CD4-positive, alpha-beta T cell treated with Interleukin-10 for 1 hour (primary cell): Measurements from ENCODE around the gene ADGRG6.
"Not testable (repeated sequence)": the region's sequence is repeated elsewhere in the genome, so short reads cannot be mapped to it uniquely, and the experiment has no call there.

Experiments
- DNase-seq: peaks from one replicate; pipeline ENCODE4 v3.0.0-alpha.2; 2020

The ADGRG6 gene

DNA sequence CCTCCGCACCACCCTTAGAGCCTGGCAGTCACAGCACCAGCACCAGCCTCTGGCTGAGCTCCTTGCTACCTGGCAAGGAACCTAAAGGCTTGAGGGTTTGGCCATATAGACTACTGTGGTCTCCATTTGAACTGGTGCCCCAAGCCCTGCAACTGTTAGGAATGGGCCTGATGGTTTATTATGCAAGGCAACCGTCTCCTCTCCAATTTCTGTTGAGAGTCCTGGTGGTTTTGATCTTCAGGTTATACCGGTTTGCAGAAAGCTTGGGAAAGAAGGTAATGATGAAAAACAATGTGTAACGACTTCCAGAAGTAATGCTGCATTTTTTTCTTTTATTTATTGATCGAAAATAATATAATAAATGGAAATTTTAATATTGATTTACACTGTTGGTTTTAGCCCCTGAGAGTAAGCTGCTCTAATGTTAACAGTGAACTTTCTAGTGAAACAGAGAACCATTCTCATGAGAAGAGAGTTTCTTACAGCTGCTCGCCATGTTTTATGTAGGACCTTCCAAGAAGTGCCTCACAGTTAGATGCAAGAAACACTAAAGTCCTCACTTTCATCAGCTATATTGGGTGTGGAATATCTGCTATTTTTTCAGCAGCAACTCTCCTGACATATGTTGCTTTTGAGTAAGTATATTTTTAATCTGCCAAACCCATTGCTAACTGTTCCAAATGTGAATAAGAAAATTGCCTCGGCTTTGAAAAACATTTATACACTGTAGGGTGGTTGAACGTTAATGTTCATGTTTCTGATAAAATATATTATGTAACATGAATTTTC, 112.8 kb downstream of the ADGRG6 start:
- DNase-seq, result no peak

DNA sequence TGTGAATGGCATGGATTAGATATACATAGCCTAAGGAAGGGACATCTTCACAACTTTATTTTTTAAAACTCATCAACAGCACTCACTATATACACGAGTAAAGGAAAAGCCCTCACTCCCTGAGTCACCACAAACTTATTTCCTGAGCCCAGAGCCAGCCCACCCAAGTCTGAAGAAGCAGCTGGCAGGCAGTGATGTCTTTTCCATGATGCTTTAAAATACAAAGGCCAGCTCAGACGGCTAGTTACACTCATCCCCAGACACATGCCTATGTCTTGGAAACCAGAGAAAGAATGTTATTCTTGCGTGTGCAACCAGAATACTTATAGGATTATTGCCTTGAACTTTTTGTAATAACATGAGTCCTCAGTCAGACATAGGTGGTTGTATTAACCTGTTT, 114.4 kb downstream of the ADGRG6 start:
- no peak for DNase-seq

DNA sequence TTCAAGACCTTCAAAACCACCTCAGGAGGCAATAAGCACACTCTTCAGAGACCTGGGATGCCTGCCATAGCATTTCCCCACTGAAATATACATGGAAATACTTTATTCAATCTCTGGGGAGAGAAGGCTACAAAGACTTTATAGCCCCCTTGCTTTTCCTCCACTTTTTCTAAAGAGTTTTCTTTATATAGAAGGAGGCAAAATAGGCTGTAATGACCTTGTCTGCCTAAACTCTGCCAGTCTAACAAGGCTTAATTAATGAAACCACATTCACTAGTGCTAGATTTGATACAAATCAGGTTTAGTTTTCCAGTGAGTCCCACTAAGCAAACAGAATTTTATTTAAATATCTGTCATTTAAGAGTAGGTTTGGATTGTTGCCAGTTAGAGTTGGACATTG, 114.9 kb downstream of the ADGRG6 start:
- DNase-seq, result no peak

DNA sequence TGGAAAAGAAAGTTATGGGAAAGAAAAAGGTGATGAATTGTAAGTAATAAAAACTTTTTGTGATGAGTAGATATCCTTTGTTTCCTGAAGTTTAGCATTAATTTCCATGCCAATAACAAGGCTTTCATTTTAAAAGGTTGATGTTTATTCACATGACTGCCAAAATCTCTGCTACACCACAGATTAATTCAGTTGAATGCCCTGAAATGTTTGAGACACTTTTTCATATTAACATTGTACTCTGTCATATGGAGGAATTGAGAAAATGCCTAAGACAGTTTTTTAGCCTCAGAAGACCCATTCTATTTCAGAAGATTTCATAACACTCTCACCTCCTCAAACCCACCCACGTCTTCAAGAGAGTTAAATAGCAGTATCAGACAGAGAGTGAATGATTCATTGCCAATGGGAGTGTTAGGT, 115.5 kb downstream of the ADGRG6 start:
- no peak for DNase-seq

DNA sequence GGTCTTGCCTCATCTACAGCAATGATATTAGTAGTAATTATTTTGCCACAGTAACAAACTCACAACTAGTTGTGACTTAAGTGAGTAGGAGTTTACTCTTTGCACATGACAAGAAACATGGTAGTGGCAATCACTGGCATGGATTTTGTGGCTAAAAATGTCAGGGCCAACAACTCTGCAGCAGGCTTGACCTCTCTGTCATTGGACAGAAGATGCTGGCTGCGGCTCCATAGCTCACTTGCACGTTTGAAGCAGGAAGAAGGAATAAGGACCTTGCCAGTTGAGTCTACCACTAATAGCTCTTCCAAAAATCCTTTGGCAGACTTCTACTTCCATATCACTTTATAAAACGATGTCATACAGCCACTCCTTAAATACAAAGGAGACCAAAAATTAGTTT, 117.3 kb downstream of the ADGRG6 start:
- no peak for DNase-seq

DNA sequence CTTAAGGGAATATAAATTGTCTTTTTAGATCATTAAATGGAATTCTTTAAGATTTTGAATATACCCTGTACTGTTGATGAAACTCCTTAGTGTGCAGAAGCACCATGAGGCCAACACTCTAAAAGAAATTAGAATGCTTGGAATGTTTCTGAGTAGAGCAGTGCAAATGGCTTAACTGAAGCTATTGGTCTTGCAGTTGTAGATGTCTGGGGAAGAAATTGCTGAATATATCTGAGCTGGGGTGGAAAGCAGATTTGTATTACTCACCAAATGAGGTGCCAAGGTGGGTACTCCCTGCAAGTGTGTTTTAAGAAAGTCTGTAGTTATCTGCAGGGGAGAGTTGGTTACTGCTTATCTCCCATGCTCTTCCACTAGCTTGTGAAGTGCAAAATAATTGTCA, 119.0 kb downstream of the ADGRG6 start:
- DNase-seq, result no peak

DNA sequence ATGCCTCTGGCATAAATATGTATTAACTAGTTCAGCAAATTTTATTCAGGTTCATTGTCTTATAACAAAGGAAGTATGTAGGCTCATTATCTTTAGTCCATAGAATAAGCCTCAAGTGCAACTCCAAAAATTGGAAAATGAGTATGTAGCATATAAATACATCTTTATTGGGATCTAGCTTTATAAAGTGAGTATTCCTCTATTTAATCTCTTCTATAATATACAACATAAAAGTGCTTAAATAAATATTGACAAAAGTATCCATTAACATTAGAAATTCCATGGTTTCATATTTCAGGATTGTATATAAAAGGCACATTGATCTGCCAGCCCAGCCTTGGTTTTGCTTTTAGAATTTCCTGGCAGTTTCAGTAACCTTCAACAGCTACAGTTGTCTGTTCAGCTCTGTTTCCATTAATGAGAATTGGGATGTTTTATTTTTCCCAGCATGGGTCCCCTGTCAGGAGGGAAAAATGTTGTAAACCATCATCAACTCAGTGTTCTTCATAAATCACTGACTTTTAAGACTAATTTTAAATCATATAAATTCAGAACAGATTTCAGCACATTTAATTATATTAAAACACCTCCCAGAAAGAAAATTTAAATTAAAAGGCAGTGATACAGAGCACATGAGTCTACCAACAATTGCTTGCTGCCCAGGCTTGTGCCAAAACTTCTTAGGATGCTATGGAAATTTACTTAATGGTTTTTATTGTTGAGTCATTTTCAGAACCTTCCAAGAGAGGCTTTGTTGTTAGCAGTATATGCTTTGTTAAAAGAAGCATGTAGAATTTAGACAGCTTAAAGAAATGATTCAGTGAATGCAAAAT, 119.7 kb downstream of the ADGRG6 start:
- DNase-seq, result no peak

DNA sequence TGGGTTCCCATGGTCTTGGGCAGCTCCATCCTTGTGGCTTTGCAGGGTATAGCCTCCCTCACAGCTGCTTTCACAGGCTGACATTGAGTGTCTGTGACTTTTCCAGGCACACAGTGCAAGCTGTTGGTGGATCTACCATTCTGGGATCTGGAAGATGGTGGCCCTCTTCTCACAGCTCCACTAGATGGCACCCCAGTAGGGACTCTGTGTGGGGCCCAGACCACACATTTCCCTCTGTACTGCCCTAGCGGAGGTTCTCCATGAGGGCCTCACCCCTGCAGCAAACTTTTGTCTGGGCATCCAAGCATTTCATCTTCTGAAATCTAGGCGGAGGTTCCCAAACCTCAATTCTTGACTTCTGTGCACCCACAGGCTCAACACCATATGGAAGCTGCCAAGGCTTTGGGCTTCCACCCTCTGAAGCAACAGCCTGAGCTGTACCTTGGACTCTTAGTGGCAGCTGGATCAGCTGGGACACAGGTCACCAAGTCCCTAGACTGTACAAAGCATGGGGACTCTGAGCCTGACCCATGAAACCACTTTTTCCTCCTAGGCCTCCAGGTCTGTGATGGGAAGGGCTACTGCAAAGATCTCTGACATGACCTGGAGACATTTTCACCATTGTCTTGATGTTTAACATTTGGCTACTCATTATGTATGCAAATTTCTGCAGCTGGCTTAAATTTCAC, 124.8 kb downstream of the ADGRG6 start:
- DNase-seq, result not testable (repeated sequence)

DNA sequence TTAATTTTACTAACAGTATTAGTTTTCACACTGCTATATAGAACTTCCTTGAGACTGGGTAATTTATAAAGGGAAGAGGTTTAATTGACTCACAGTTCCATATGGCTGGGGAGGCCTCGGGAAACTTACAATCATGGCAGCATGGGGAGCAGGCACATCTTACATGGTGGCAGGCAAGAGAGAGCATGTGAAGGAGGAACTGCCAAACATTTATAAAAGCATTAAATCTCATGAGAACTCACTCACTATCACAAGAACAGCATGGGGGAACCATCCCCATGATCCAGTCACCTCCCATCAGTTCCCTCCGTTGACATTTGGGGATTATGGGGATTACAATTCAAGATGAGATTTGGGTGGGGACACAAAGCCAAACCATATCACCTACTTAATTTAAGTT, 126.7 kb downstream of the ADGRG6 start:
- not testable (repeated sequence) for DNase-seq

DNA sequence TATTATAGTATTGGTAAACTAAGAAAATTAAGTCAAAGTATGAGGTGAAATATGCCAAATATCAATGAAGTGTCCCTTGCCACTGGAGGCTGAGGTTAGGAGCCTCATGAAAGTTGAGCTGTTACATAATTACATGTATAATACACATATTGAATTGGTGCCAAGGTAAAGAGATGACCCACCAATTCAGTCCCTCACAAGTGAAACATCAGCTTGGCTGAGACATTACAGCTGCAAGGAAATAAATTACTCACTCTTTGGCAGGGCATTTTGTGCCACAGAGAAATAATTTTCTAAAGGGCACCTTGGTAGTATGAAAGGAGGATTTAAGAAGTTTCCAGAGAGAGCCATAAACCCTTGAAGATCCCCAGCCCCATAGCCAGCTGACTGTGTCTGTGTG, 127.4 kb downstream of the ADGRG6 start:
- DNase-seq, result no peak

DNA sequence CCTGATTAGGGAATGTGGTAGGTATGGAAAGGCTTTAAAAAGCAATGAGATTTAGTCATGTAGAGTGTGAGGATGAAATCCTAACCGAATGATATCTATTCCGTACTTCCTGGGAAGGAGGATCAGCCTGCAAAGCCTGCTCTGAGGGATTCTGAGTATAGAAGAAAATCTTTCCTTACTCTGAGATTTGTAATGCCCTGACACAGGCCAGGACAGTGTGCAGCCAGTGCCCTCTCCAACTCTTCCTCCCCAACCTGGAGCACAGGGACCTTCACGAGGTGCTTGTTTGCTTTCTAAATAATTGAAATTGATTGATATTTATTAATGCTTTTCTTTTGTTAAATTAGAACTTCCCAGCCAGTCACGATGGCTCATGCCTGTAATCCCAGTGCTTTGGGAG, 131.6 kb downstream of the ADGRG6 start:
- DNase-seq, result no peak

DNA sequence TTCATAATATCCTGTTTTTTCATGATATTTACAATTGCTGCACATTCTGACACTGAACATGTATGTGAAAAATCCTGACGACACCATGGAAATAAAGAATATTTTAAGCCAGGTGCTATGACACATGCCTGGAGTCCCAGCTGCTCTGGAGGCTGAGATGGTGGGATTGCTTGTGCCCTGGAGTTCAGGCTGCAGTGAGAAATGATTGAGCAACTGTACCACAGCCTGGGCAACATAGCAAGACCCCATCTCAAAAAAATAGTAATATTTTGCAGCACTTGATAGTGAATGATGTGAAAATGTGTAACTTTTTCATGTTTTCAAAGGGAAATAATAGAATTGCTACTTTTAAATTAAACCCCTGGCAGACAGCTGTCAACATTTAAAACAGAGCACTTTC, 137.1 kb downstream of the ADGRG6 start:
- DNase-seq, result no peak

DNA sequence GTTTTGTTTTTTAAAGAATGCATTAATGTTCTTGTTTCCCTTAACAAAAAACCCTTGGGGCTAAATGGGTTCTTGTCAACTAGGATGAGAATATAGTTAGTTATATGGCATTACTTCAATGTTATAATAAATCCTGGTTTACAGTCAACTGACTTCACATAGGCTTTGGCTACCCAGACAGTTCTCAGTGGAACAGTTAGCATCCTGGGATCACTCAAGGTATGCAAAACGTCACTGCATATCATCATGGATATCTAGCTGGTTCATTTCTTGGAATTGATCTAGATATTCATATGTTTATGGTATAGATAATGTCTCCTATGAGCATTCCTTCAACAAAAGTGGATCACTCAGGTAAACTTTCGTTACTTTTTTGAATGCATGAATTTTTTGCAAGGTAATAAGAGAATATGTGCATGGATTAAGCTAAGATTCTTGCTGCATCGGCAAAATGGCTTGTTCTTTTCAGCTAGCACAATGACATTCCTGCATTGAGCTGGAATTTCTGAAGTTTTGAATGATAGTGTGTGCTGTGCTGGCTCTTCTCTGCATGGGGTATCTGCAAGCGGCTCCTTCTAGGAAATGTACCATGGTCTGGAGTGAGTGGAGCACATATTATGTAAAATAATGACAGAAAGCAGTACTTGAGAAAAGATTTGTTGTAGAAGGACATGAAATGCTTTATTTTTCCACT, 138.9 kb downstream of the ADGRG6 start:
- DNase-seq, result no peak

DNA sequence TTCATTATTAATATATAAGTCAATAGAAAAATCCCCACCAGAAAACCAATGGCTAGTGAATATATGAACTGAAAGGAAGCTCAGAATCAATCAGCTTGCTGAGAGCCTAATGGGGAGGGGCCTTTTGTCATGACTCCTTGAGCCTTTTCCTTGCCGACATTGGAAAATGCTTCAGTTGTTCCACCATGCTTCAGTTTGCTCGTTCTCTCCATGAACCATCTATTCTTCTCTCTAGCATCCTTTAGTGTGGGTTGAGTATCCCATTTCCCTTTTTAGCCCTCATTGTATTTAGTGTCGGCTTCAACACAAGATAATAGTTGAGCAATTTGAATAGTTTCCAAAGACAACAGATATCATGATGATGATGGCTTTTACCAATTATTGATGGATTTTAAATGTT, 139.9 kb downstream of the ADGRG6 start:
- no peak for DNase-seq

DNA sequence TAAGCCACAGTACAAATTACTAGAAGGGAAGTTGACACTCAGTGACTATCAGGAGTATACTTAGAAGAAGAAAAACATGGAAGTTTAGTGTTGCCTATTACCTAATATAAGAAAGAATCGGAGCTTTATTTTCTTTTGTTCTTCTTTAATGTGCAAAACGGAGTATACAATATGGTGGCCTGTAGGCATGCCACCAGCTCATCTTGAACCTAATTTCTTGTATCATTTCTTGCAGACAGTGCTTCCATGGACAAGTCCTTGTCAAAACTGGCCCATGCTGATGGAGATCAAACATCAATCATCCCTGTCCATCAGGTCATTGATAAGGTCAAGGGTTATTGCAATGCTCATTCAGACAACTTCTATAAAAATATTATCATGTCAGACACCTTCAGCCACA, 141.3 kb downstream of the ADGRG6 start:
- DNase-seq, result no peak

DNA sequence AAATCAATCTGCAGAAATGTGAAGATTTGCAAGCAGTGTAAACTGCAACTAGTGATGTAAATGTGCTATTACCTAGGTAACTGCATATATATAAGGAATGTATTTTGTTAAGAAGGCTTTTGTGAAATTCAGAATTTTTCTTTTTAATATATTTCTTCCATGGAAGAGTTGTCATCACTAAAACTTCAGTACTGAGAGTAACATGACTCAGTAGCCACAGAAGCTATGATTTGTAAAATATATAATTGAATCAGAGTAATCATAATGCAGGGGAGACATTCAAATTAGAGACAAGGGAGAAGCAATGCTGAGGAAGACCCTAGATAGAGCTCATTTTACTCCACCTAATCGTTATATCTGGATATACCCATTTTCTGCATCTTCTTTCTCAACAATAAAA, 141.7 kb downstream of the ADGRG6 start:
- DNase-seq, result no peak

DNA sequence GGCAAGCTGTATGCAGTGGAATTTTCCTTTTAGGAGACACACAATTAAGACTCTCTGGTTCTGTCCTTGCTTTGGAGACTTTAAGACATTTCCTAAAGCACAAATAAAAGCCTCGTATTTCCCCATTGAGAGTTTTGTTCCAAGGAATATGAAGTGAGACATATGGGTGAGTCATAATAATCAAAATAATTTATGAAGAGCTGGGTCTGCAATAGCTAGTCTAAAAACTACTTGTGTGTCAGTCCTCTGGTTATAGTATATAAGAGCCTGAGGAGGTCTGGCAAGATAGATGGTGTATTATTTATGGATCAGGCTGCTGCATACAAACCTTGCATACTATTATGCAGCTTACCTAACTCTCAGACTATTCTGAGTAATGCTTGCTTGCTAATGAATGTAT, 142.6 kb downstream of the ADGRG6 start:
- no peak for DNase-seq

DNA sequence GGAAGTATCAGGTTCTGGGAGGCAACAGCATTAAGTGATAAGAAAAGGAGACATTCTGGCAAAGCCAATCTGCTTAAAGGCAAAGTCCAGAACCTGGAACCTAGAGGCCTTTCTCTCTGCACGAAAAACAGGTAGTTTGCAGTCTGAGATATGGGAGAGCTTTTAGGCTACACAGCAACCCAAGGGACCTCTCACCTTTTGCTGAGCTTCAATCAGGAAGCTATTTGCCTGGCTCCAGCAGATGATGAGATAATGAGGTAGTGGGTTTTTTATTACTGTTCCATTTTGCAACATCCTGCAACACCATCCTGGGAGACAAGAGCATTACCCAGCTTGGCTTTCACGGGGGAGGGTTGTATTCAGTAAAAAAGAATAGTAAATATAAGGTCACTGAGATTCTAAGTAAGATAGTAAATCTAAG, 143.1 kb downstream of the ADGRG6 start:
- no peak for DNase-seq

DNA sequence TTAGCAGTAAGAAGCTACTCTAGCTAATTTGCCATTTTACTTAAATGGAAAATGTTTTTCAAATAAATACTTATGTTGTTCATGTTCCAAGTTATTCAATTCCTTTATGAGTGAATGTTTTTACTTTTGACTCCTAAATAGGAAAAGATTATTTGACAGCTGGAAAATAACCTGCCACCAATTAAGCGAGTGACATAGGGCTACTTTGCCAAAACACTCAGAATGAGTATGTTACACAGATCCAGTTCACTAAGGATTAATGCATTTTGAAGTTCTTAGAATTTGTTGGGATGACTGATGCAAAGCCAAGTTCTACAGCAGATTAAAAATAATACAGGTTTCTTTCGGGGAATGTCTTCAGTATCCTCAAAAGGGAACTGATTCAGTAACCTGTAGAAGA, 144.4 kb downstream of the ADGRG6 start:
- no peak for DNase-seq

DNA sequence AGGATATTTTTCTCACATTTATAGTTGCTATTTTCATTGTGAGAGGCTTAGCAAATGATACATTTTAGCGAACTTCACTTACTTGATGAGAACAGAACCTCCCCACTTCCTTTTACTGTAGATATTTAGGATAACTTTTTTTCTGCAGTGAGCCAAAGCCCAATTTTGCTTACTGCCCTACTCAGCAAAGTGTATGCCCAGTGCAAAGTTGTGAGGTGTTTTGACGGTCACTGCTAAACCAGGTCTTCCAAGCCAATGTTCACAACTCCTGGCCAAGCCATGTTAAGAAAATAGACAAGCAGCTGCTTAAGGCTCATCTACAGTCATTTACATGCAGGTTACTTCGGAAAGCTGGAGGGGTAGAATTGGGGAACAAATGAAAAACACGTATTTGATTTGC, 144.8 kb downstream of the ADGRG6 start:
- no peak for DNase-seq

DNA sequence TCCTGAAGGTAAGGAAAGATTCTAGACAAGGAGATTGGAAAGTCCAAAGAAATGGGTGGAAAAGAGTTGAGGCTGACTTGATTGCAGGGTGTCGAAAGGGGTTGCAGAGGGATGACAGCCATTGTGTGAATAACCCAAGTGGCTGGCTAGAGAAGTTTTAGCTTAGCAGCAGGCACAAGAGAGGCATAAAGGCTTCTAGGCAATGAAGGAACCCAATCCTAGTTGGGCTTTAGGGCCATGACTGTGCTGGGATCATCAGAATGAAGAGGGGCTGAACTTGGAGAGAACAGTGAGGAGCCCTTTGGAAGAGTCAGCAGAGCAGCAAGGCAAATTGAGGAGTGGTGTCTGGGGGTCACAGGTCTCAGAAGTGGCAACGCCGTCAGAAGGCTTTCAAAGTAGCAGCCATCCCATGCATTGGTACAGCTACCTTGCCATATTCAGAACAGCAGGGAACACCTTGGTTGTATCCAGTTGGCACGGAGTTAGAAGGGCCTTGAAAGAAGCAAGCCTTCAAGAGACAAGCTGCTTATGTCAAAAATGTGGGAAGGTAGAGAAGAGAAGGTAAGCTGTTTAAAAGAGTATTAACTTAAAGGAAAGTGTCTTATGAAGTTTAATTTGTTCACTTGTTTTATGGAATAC, 146.4 kb downstream of the ADGRG6 start:
- no peak for DNase-seq

DNA sequence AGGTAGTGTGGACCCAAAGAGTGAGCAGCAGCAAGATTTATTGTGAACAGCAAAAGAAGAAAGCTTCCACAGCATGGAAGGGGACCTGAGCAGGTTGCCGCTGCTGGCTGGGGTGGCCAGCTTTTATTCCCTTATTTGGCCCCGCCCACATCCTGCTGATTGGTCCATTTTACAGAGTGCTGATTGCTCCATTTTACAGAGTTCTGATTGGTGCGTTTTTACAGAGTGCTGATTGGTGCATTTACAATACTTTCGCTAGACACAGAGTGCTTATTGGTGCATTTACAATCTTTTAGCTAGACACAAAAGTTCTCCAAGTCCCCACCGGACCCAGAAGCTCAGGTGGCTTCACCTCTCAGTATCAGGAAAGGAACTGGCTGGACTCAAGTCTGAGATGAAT, 149.0 kb downstream of the ADGRG6 start:
- DNase-seq, result not testable (repeated sequence)

DNA sequence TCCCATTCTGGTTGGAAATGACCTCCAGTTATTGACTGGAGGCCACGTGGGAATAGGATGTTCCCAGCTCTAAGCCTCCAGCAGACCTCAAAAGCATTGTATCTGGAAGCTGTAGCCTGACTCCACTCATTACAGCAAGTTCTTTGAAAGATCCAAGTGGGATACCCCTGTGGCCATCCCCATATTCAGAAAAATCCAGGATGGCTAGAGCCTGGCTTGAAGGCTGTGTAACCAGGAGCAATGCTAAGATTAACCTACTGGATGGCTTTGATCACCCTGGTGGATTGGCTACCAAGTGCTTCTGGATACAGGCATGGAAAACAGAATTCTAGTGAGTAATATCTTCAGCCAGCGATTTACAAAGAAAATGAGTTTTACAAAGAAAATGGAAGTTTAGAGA, 151.2 kb downstream of the ADGRG6 start:
- no peak for DNase-seq
